HG03135 (cell line): ENCODE results near the gene JAZF1.

Experiments
- ATAC-seq: cut with Tn5 transposase; IDR thresholded peaks from one replicate; pipeline ENCODE4 v1.9.1; 2021; ENCODE audit warnings: mild to moderate bottlenecking, moderate library complexity; ENCODE audit not compliant: unreplicated experiment

JAZF1 gene

DNA sequence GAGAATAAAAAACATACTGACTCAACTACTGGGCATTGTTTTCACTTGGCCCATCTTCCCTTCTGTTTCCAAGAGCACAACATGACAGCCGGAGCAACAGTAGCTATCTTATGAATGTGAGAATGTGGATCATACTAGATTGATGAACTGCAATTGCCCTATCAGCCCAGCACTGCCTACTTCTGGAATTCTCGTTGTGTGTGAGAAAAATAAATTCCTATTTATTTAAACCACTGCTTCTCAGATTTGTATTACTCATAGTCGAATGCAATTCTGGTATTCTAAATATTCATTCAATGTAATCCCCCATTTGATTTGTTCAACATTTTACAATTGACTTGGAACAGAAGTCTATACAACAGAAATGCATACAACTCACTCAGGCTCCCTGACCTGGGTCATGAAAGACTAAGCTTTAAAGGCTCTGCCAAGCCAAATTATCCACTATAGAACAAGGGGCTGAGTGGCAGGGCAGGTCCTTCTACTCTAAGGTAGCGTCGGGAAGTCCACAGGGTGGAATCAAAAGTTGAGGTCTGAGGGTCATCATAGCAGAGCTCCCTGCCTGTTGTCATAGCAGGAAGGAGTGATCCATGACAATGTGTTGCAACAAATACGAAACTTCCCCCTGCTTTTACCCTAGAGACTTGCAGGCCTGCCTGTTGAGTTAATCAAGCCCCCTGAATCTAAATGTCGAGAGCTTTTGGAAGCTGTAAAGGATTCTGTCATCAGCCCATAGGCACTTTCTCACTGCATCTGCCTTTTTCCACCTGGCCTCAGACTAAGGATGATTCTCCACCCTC, 12.4 kb upstream of the JAZF1 start:
- ATAC-seq, result no peak

DNA sequence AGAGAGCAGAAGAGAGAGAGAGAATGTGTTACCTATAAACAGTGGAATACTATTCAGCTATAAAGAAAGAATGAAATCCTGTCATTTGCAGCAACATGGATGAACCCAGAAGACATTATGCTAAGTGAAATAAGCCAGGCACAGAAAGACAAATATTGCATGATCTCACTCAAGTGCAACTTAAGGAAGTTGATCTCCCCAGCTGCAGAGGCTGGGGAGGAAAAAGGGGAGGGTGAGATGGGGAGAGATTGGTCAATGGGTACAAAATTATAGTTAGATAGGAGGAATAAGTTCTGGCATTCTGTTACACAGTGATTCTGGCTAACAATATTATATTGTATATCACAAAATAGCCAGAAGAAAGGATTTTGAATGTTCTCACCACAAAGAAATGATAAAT, 11.2 kb upstream of the JAZF1 start:
- ATAC-seq, result no peak

DNA sequence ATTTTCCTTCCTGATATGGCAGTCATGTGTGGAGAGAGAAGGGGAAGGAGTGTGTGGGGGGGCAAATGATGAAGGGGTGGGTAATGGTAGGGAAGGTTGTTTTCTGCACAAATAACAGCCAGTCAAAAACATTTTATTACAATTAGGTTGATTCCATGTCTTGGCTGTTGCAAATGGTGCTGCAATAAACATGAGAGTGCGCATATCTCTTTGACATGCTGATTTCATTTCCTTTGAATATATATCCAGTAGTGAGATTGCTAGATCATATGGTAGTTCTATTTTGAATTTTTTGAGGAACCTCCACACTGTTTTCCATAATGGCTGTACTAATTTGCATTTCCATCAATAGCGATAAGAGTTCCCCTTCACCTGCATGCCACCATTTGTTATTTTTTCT, 10.6 kb upstream of the JAZF1 start:
- no peak for ATAC-seq

DNA sequence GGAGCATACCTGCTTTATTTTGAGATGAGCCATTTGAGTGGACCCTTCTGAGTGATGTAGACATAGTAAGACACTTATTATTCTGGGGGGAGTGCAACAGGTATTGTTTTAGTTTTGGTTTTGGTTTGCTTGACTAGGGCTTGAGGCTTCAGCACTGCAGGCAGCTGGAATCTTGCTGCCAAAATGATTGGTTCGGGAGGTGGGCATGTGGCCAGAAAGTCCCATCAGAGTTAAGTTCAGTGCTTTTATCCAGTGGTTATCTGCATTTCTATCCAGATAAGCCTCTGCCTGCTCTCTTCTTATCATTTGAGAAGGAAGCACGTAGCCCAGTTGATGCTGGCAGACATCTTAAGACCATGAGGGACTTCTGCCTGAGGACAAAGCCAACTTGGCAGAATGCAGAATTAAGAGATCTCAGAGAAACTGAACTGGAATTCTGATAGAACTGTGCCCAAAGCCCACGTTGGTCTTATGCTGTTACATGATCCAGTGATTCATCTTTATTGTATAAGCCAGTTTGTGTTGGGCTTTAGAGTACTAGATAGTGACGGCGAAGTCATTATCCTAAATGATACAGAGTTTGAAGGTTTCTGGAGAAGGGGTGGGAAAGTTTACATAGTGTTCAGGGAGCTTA, 9.6 kb upstream of the JAZF1 start:
- no peak for ATAC-seq

DNA sequence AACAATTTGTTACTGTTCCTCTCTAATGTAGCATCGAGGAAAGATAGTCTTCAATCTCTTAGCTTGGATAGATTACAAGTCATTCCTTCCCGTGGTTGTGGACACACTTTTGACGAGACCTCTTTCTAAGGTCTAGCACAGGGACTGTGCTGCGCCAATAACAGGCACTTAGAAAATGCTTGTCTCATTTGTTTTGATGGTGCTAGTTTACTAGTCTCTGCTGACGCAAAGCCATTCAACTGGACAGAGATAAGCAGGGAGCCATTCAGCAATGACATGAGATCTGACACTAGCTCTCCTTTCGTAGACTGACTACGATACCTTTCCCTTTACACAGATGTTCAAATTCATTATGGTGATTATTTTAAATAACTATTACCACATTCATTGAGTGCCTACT, 6.4 kb upstream of the JAZF1 start:
- ATAC-seq, result no peak

DNA sequence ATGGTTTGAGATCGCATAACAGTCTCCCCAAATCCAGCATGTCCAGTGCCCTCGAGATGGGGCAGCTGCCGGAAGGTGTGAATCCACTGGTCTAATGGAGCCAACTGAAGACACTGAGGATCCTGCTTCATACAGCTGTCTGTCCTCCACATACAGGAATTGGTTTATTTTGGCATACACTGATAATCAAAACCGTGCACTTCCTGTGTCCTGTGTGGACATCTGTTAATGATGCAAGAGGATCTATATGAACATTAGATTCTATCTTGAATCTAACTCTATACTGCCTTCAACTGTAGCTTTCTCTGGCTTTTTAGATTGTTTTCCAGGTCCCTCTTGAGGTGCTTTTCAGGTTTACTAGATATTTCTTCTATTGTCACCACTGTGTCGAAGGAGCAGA, 3.0 kb upstream of the JAZF1 start:
- ATAC-seq, result no peak

DNA sequence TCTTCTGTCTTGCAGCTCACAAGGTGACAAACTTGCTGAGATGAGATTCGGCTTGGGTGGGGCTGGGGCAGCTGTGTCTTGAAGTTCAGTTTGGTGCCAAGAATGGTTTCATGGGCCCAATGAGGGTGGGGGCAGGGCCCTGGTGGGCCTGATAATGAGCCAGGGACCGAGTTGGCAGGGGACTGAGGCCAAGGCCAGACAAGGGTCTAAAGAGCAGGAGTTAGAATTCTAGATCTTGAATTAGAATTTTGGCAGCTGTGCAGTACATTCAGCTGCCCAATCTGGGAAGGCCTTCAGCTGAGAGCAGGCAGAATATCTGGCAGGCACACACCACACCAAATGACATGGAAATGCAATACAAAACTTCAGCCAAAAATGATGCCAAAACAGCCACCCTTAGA, 1.5 kb upstream of the JAZF1 start:
- ATAC-seq, result no peak

DNA sequence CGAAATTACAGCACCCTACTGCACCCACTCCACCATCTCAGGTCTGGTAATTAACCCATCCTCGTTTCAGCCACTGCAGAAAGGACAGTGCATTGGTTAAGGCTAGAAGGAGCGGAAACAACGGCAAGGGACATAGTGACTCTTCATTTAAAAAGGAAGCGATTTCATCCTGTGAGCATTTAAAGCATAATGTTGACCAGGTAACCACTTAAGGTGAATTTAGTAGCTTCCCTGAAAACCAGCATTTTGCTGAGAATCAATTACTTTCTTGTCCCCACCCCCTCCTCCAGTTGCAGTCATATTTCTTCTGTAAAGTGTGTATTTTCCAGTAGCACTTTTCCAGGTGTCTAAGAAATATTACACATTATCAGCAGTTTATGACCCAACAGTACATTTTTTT, 821 bp upstream of the JAZF1 start:
- no peak for ATAC-seq

DNA sequence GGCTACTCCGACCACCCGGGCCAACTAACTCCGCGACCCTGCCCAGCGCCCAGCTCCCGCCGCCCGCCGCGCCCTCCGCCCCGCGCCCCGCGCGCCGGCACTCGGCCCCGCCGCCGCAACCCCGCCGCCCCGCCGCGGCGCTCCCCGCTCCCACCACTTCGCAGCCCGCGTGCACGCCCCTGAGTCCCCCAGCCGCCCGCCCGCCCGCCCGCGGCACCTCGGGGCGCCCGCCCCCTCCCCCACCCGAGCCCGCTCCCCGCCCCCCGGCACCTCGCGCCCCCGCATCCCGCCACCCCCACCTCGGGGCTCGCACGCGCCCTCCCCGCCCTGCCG, 598 bp downstream of the JAZF1 start:
- ATAC-seq, result no peak

DNA sequence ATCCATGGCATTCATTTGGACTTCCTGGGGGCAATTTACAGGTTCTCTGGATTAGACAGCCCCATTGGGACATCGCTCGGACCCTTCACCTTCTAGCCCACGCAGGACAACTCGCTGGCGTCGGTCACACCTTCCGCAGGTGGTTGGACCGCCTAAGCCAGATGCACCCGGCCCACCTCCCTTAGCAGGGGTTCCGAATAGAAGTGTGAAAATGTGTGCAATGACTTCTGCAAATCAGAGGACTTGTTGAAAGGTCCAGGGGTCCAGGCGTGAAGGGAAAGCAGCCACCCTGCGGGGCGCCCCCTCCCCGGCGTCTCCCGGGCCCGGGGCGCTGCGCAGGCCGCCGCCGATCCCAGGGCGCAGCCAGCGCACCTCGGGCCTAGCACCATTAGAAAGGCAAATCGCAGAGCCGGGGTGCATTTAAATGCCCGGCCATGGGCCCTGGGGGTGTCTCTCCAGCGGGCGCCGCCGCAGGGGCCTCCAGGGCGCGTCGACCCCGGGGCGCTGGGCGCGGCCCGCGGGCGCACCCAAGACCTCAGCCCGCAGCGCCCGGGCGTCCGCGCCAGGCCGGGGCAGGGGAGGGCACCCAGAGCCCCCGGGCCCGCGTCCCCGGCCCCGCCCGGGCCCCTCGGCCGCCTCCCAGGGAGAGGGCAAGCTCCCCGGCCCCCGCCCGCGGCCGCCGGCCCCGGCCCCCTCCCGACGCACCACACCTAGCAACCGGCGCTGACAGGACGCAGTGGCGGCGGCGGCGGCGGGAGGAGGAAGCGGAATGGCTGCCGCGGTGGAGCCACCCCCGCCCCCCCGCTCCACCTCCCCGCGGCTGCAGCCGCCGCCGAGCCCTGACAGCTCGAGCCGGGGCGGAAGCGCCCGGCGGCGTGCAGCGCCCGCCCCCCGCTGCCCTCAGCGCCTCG, 1.2 kb downstream of the JAZF1 start:
- ATAC-seq, result peak; percentile 79

DNA sequence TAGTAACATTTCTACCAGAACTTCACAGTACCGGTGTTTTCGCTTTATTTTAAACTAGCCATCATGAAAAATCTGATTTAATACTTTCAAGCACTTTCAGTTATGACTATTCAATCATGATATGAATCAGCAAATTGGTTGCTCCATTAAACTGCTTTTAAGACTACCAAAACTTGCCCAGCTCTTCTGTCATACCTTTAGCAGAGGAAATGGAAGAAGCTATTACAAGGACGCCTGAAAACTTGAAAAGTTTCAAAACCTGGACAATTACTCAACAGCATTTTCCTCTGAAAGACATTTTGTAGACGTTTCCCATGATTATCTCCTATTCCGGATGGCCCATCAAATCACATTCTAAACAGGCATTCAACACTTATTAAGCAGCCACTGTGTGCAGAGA, 2.0 kb downstream of the JAZF1 start:
- ATAC-seq, result no peak

DNA sequence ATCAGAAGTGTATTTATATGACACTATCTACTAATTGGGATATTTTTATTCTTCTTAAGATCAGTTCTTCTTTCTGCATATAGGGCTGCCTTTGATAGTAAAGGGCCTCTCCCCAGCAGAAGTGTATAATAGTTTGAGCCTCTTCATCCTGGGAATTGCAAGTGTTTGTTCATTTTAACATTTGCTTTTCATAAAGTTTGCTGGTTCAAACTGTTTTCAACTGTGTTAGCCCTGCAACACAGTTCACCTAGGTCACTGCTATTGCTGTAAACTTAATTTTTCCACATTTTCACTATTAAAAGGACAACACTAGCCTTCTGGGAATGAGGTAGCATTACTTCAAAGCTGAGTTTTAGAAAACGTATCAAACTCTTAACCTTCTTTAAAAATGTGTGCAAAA, 2.8 kb downstream of the JAZF1 start:
- ATAC-seq, result no peak

DNA sequence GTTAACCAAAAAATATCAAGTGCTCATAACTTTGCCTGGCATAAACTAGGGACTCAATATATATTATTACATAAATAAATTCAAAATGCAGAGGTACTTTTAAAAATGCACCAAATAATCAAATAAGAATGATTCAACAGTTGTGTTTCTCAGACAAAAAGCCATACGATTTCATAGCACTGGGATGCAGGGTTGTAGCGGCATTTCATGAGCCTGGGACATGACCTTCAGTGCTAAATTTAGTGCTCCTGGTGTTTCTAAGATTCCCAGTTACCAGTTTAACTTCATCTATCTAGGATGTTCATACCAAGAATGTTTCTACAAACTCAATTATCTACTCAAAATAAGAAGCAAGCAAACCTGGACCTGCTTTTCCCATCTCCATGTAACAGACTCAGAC, 4.0 kb downstream of the JAZF1 start:
- ATAC-seq, result no peak

DNA sequence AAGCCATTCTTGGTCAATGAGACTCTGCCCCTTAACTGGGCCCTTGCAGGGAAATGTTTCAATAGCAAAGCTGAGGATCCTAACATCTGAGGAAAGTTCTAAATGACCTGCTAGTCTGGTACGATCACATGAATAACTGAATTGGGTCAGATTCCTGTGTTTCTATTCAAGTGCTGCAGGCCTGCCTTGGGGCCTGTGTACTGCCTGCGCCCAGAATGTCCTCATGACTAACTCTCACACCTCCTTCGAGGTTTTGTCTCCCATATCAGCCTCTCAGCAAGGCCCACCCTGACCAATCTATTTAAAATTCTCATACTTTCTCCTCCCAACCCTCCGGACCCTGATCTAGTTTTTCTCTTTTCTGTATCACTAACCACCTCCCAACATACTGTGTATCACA, 4.4 kb downstream of the JAZF1 start:
- no peak for ATAC-seq

DNA sequence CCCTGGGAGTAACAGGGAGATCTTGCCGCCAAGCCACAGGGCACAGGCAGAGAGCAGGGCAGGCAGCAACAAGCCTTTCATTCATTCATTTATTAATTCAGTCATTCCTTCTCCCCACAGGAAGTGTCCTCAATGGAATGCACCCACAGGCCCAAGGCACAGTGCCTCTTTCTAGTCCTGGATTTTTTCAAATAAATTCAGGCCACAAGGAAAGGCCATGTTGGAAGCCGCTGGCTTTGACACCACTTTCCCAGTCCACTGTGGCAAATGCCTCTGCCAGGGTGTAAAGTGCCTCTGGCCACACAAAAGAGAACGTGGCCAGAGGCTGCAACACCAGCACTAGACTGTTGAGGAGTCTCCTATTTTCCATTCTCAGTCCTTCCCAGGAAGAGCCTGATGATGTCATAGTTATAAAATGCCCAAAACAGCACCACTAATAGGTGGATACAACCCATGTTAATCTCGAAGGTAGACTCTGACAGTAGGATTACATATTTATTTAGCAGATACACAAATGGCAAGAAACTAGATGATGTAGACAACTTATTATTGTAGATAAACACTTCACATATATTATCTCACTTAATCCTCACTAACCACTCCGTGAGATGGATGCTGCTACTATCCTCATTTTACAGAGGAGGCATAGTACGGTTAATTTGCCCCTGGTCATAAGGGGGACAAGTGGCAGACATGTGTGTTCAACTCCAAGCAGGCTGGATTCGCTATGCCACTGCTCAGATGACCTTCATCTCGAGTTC, 5.5 kb downstream of the JAZF1 start:
- no peak for ATAC-seq

DNA sequence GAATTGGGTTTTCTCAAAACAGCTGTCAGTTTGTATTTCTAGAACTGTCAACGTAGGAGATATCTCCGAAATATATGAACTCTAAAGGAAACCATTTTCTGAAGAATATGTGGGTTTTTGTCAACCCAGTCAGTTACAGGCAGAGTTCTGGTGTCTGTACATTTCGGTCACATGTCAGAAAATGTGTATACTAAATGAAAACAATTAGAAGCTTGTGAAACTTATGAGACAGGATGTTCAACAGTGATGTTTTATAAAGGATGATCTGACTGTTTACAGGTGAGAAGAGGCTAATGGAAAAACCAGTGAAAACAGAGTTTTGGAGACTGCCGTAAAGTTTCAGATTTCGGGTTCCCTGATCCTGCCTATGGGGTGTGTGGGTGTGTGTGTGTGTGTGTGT, 6.2 kb downstream of the JAZF1 start:
- ATAC-seq, result no peak

DNA sequence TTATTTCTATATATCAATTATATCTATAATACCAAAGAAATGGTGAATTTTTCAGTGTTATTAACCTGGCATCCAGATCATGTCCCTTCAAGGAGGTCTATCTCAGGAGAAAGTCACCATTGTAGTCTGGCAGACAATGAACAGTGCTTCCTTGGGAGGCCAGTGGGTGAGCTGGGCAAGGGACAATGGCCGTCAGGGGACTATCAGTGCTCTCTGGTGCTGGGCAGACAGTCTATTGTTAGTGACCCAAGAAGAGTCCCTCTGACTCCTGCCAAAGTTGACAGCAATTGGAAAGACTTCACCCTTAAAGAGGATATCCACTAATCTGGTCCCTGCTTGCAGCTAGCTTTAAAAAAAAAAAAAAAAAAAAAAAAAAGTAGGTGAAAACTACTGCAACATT, 7.1 kb downstream of the JAZF1 start:
- ATAC-seq, result no peak

DNA sequence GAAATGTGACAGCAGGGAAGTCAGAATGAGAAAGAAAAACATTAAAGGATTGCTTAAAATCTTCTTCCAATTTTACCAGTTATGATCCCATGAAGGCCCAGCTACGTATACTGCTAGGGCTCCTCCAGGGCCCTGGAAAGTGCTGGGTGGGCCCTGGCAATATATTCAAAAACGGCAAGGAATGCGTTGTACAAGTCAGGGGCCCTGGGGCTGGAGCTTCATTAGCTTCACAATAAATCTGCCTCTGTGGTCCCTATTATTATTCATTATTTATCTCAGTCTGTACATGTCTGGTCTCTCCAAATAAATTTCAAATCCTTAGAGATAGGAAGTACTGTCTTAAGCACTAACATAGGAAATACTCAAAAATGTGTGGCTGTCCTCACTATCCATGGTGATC, 7.6 kb downstream of the JAZF1 start:
- no peak for ATAC-seq

DNA sequence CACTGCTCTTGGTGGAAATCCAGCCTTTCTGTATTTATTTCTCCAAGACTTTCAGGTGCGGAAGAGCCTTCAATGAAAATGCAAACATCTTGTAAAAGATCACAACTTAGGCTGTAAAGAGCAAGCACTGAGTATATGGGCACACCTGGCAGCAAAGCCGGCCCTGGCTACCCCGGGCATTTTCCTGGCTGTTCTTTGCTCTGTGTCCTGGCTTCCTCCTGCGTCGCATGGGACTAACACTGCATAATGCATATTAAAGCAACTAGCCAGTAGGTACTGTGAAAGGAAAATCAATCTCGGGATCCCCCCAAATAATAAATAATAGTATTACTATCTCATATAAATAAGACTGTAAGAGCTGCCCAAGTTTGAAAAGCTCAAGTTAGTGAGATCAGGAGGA, 9.9 kb downstream of the JAZF1 start:
- ATAC-seq, result no peak

DNA sequence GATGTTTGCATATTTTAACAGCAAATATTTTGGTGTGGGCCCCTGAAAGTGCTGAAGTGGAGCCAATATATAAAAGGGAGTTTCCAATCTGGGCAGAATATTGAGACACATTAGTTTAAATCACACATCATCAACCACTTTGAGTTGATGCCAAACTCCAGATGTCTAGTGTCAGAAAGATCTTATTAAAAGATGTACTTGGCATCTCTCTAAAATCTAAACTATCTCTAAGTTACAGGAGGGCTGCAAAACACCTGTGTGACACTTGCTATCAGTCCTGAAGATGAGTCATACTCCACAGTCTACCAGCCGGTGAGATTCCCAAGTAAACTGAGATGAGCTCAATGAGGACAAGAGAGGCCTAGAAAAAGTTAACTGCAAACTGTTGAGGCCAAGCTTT, 11.4 kb downstream of the JAZF1 start:
- no peak for ATAC-seq
